RWPE2 (cell line): ENCODE data around the gene SAP130.

Experiments
- ATAC-seq: fragments of 200-7000 bp; cut with Tn5 transposase; 3 replicates; pipeline ENCODE4 v1.9.1; 2021; ENCODE audit warnings: low read depth
- DNase-seq: peaks from one replicate; pipeline ENCODE4 v3.0.0-alpha.2; 2020; ENCODE audit warnings: low spot score
- H3K27ac ChIP-seq: fragments of 450-650 bp; 2 replicates; pipeline ENCODE4 v1.5.1; 2017; ENCODE audit warnings: mild to moderate bottlenecking; ENCODE audit not compliant: poor library complexity, severe bottlenecking
- H3K27me3 ChIP-seq: fragments of 250-450 bp; sonication (Bioruptor Pico); 2 replicates; pipeline ENCODE4 v1.5.1; 2021; ENCODE audit warnings: mild to moderate bottlenecking, moderate library complexity; ENCODE audit not compliant: insufficient read depth, poor library complexity, severe bottlenecking
- H3K36me3 ChIP-seq: fragments of 250-450 bp; sonication (Bioruptor Pico); 2 replicates; pipeline ENCODE4 v1.5.1; 2020; ENCODE audit warnings: low read depth, mild to moderate bottlenecking, moderate library complexity
- H3K4me1 ChIP-seq: fragments of 250-450 bp; sonication (Bioruptor Pico); 2 replicates; pipeline ENCODE4 v1.5.1; 2021; ENCODE audit warnings: mild to moderate bottlenecking, moderate library complexity; ENCODE audit not compliant: insufficient read depth, poor library complexity, severe bottlenecking
- H3K4me3 ChIP-seq: fragments of 250-450 bp; sonication (Bioruptor Pico); 2 replicates; pipeline ENCODE4 v1.5.1; 2021; ENCODE audit warnings: mild to moderate bottlenecking, moderate library complexity; ENCODE audit not compliant: severe bottlenecking
- H3K9me3 ChIP-seq: fragments of 250-450 bp; sonication (Bioruptor Pico); 2 replicates; pipeline ENCODE4 v1.5.1; 2021; ENCODE audit warnings: mild to moderate bottlenecking, moderate library complexity; ENCODE audit not compliant: severe bottlenecking
- TF ChIP-seq, protein P1 (sequence below): fragments of 450-650 bp; IDR thresholded peaks from one replicate; pipeline ENCODE4 v1.5.1; 2017; ENCODE audit warnings: mild to moderate bottlenecking, moderate library complexity; ENCODE audit not compliant: poor library complexity, severe bottlenecking

SAP130 gene

GRCh38 chr2:127995725-127996124 is 32.1 kb downstream of the SAP130 start:
- Histone ChIP-seq H3K4me1 (no peaks in the 10 kb centered on the region), H3K36me3 (peaks cover 82% of the 10 kb centered on the region), H3K27ac (no peak overlapping the region), H3K27me3 (no peaks in the 10 kb centered on the region), H3K4me3 (no peak overlapping the region), H3K9me3 (no peaks in the 10 kb centered on the region)
- no peak for DNase-seq
- TF ChIP-seq, protein P1, sequence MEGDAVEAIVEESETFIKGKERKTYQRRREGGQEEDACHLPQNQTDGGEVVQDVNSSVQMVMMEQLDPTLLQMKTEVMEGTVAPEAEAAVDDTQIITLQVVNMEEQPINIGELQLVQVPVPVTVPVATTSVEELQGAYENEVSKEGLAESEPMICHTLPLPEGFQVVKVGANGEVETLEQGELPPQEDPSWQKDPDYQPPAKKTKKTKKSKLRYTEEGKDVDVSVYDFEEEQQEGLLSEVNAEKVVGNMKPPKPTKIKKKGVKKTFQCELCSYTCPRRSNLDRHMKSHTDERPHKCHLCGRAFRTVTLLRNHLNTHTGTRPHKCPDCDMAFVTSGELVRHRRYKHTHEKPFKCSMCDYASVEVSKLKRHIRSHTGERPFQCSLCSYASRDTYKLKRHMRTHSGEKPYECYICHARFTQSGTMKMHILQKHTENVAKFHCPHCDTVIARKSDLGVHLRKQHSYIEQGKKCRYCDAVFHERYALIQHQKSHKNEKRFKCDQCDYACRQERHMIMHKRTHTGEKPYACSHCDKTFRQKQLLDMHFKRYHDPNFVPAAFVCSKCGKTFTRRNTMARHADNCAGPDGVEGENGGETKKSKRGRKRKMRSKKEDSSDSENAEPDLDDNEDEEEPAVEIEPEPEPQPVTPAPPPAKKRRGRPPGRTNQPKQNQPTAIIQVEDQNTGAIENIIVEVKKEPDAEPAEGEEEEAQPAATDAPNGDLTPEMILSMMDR = no peak
- no peak for ATAC-seq

- no peaks in the 10 kb centered on the region for H3K27me3 ChIP-seq
- ATAC-seq = no peak
- H3K36me3 ChIP-seq = peaks cover 77% of the 10 kb centered on the region
- no peak for DNase-seq
- no peak overlapping the region for H3K4me3 ChIP-seq
- H3K9me3 ChIP-seq = no peaks in the 10 kb centered on the region
- H3K27ac ChIP-seq = no peak overlapping the region
- H3K4me1 ChIP-seq = no peaks in the 10 kb centered on the region
- TF ChIP-seq, protein P1 = no peak
Measured at GRCh38 chr2:127993659-127994058, 34.2 kb downstream of the SAP130 start.

- Histone ChIP-seq H3K27ac (no peak overlapping the region), H3K9me3 (no peaks in the 10 kb centered on the region), H3K36me3 (peaks cover 78% of the 10 kb centered on the region), H3K4me1 (no peaks in the 10 kb centered on the region), H3K4me3 (no peak overlapping the region), H3K27me3 (no peaks in the 10 kb centered on the region)
- no peak for DNase-seq
- no peak for ATAC-seq
- TF ChIP-seq, protein P1 = no peak
Measured at GRCh38 chr2:127991742-127992141, 36.1 kb downstream of the SAP130 start.

DNA sequence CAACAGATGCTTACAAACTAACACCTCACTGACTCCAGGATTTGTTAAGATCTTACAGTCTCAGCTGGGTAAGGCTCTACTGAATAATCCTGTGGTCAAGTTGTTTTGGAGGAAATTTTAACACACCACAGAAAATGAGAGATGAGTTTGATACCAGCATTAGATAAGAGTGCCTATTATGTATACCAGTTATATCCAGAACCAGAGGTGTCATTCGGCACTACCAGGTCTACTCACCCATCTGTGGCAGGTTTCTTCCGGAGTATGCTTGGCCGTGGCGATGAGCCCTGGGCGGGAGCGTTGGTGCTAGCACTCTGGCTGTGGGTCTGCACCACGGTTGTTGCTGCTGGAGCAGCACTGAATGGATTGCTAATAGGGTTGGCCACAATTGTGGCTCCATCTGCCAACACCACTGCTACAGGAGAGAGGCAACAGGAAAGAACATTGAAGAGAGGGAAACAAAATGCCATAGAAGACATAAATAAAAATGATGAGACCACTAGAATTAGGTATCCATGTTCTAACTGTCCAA is 41.2 kb downstream of the SAP130 start:
- no peaks in the 10 kb centered on the region for H3K9me3 ChIP-seq
- peaks cover 72% of the 10 kb centered on the region for H3K36me3 ChIP-seq

DNA sequence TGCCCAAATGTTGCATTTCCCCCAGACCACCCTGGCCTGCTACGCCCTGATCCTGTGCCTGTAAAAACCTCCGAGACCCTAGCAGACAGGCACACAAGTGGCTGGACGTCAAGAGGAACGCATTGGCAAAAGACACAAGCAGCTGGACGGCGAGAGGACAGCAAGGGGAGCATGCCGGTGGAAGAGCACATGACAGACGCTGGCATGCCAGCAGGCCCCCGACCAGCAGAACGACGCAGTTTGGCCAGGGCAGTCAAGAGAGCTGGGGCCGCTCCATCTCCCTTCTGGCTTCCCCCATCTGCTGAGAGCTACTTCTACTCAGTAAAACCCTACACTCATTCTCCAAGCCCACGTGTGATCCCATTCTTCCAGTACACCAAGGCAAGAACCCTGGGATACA is 42.1 kb downstream of the SAP130 start:
- Histone ChIP-seq H3K9me3 (no peaks in the 10 kb centered on the region), H3K4me3 (no peak overlapping the region), H3K4me1 (no peaks in the 10 kb centered on the region), H3K36me3 (peaks cover 68% of the 10 kb centered on the region), H3K27me3 (no peaks in the 10 kb centered on the region), H3K27ac (no peak overlapping the region)
- ATAC-seq (no peak), DNase-seq (no peak)
- TF ChIP-seq, protein P1 = no peak

More for the DNA sequence above, 41.2 kb downstream of the SAP130 start:
- Histone ChIP-seq H3K4me1 (no peaks in the 10 kb centered on the region), H3K27ac (no peak overlapping the region), H3K4me3 (no peak overlapping the region), H3K27me3 (no peaks in the 10 kb centered on the region)
- TF ChIP-seq, protein P1 = no peak
- no peak for DNase-seq
- ATAC-seq = no peak
